IMR-90 (cell line): Measurements from ENCODE around the gene ST6GALNAC3. TPM values are rescaled to one million over a fixed set of nuclear protein-coding genes. Genes with fewer than 3 reads are reported as not detected.

Experiments used
- ATAC-seq: fragments of 200-7000 bp; cut with Tn5 transposase; 2 replicates; pipeline ENCODE4 v1.9.1; 2020; ENCODE audit warnings: low read depth, mild to moderate bottlenecking, moderate library complexity
- BruUV-seq: library from RNA; stranded (reverse); fragments of 400-500 nt; replicated peaks from 2 replicates; lab custom pipeline; 2021; lab: Mats Ljungman, UMichigan
- CTCF ChIA-PET: fragments of 300-600 bp; formaldehyde crosslinking; extraction: SDS; loops from one replicate; lab custom pipeline; 2021; ENCODE audit warnings: antibody characterized with exemption; lab: Yijun Ruan, JAX
- POLR2A ChIA-PET: fragments of 300-600 bp; sonication (Branson Sonifier 250); formaldehyde crosslinking; loops from one replicate; lab custom pipeline; 2022; ENCODE audit warnings: antibody characterized with exemption; ENCODE audit not compliant: unreplicated experiment; lab: Charles Lee
- DNase-seq: peaks from one replicate; pipeline ENCODE4 v3.0.0; 2013
- H2AFZ ChIP-seq: replicated peaks from 2 replicates; pipeline ENCODE3; 2013; ENCODE audit warnings: low read length, mild to moderate bottlenecking; ENCODE audit not compliant: poor library complexity
- H2AK5ac ChIP-seq: 2 replicates; pipeline ENCODE4 v1.6.1; 2013; ENCODE audit warnings: low read depth, low read length, inconsistent platforms
- H2AK9ac ChIP-seq: replicated peaks from 2 replicates; pipeline ENCODE3; 2013; ENCODE audit warnings: mild to moderate bottlenecking, low read depth, low read length, moderate library complexity; ENCODE audit not compliant: poor library complexity
- H2BK120ac ChIP-seq: 2 replicates; pipeline ENCODE4 v1.6.1; 2013; ENCODE audit warnings: low read depth, low read length, inconsistent platforms
- H2BK15ac ChIP-seq: 3 replicates; pipeline ENCODE4 v1.6.1; 2013; ENCODE audit warnings: low read depth, low read length, inconsistent platforms
- H2BK20ac ChIP-seq: 2 replicates; pipeline ENCODE4 v1.6.1; 2013; ENCODE audit warnings: low read depth, mild to moderate bottlenecking, inconsistent platforms, low read length, moderate library complexity
- H2BK5ac ChIP-seq: 2 replicates; pipeline ENCODE4 v1.6.1; 2013; ENCODE audit warnings: mild to moderate bottlenecking, low read depth, low read length, inconsistent platforms; ENCODE audit not compliant: poor library complexity, severe bottlenecking
- H3K14ac ChIP-seq: replicated peaks from 2 replicates; pipeline ENCODE4 v1.6.1; 2013; ENCODE audit warnings: low read depth, low read length, inconsistent platforms
- H3K18ac ChIP-seq: 2 replicates; pipeline ENCODE4 v1.6.1; 2013; ENCODE audit warnings: low read depth, low read length, control low read depth
- H3K23ac ChIP-seq: 2 replicates; pipeline ENCODE4 v1.6.1; 2013; ENCODE audit warnings: low read depth, low read length, inconsistent platforms
- H3K27ac ChIP-seq: 2 replicates; pipeline ENCODE4 v1.5.1; 2013; ENCODE audit warnings: mild to moderate bottlenecking, control low read depth, low read length; ENCODE audit not compliant: insufficient read depth
- H3K27me3 ChIP-seq: 2 replicates; pipeline ENCODE4 v1.6.1; 2013; ENCODE audit warnings: low read length; ENCODE audit not compliant: control insufficient read depth, insufficient read depth
- H3K36me3 ChIP-seq: 2 replicates; pipeline ENCODE4 v1.6.1; 2013; ENCODE audit warnings: low read length, mixed read lengths; ENCODE audit not compliant: control insufficient read depth, insufficient read depth
- H3K4ac ChIP-seq: 2 replicates; pipeline ENCODE4 v1.6.1; 2013; ENCODE audit warnings: low read depth, low read length, inconsistent platforms
- H3K4me1 ChIP-seq: 2 replicates; pipeline ENCODE4 v1.6.1; 2013; ENCODE audit warnings: low read length, mixed read lengths; ENCODE audit not compliant: control insufficient read depth, insufficient read depth
- H3K4me2 ChIP-seq: 2 replicates; pipeline ENCODE4 v1.6.1; 2013; ENCODE audit warnings: low read depth, mild to moderate bottlenecking, control low read depth, low read length, moderate library complexity
- H3K4me3 ChIP-seq: 2 replicates; pipeline ENCODE4 v1.5.1; 2013; ENCODE audit warnings: low read depth, mild to moderate bottlenecking, control low read depth, low read length, moderate library complexity; ENCODE audit not compliant: insufficient read depth
- H3K56ac ChIP-seq: 2 replicates; pipeline ENCODE4 v1.6.1; 2013; ENCODE audit warnings: low read length, inconsistent platforms; ENCODE audit not compliant: insufficient read depth; ENCODE audit errors: extremely low read depth
- H3K79me1 ChIP-seq, 2 experiments: 2 replicates each; pipeline ENCODE4 v1.6.1; 2013; ENCODE audit warnings: low read length in 2 of 2, inconsistent platforms in 1 of 2, low read depth in 1 of 2
- H3K9ac ChIP-seq: 2 replicates; pipeline ENCODE4 v1.6.1; 2013; ENCODE audit warnings: low read depth, low read length, control low read depth
- H3K9me1 ChIP-seq: 2 replicates; pipeline ENCODE4 v1.6.1; 2013; ENCODE audit warnings: low read length, inconsistent platforms; ENCODE audit not compliant: insufficient read depth
- H3K9me3 ChIP-seq: 2 replicates; pipeline ENCODE4 v1.6.1; 2013; ENCODE audit warnings: low read length; ENCODE audit not compliant: control insufficient read depth, insufficient read depth
- H4K20me1 ChIP-seq: 2 replicates; pipeline ENCODE4 v1.6.1; 2013; ENCODE audit warnings: low read length, inconsistent platforms; ENCODE audit not compliant: insufficient read depth
- H4K5ac ChIP-seq: 2 replicates; pipeline ENCODE4 v1.6.1; 2013; ENCODE audit warnings: mild to moderate bottlenecking, low read depth, low read length, control low read depth
- H4K8ac ChIP-seq, 2 experiments: 2 replicates each; pipeline ENCODE4 v1.6.1; 2013; ENCODE audit warnings: low read depth in 2 of 2, low read length in 2 of 2, control low read depth in 1 of 2, inconsistent platforms in 1 of 2
- H4K91ac ChIP-seq: 2 replicates; pipeline ENCODE4 v1.6.1; 2013; ENCODE audit warnings: low read depth, low read length, inconsistent platforms; ENCODE audit not compliant: insufficient read depth
- NFE2L2 ChIP-seq: fragments of 150-350 bp; IDR thresholded peaks from 2 replicates; pipeline ENCODE4 v1.6.1; 2016; ENCODE audit warnings: low read depth, mild to moderate bottlenecking, low read length
- WGBS, 2 experiments: methylation state at CpG; one replicate each; pipeline versions ENCODE4 v1.1.5 to v1.1.7; 2013; ENCODE audit warnings: missing lambda C conversion rate in 2 of 2; ENCODE audit not compliant: insufficient read length in 1 of 2; ENCODE audit errors: extremely low coverage in 2 of 2; 5-methylcytosine and 5-hydroxymethylcytosine counted together
- dilution Hi-C: fragments of 300-500 bp; cut with HindIII; formaldehyde crosslinking; loops from one replicate; pipeline ENCODE4 v1.14.3; 2018; ENCODE audit warnings: low sequenced_read_pairs; ENCODE audit not compliant: unreplicated experiment
- in situ Hi-C: fragments of 300-500 bp; cut with MboI; formaldehyde crosslinking; loops from 3 replicates; pipeline ENCODE4 v1.14.3; 2019; ENCODE audit warnings: low sequenced_read_pairs, inconsistent platforms, mixed read lengths
- intact Hi-C: fragments of 100-400 bp; cut with micrococcal nuclease; formaldehyde crosslinking; loops from 2 replicates; pipeline ENCODE4 v1.10.0; 2022
- polyA plus RNA-seq, 3 experiments: library from polyadenylated mRNA; depleted of rRNA; stranded (reverse); fragments of >200 nt; gene quantifications; 2 replicates each; pipeline ENCODE4 v1.2.3, GENCODE V29; 2012; ENCODE audit warnings: low replicate concordance in 1 of 3
- total RNA-seq: library from RNA; depleted of rRNA; stranded (reverse); fragments of >200 nt; gene quantifications from 2 replicates; pipeline ENCODE4 v1.2.3, GENCODE V29; 2012

Gene ST6GALNAC3
- total and polyA plus RNA-seq, 2 of the 4 experiments (the other 2 are of a cell fraction) = 0.65 to 1.3 TPM

DNA sequence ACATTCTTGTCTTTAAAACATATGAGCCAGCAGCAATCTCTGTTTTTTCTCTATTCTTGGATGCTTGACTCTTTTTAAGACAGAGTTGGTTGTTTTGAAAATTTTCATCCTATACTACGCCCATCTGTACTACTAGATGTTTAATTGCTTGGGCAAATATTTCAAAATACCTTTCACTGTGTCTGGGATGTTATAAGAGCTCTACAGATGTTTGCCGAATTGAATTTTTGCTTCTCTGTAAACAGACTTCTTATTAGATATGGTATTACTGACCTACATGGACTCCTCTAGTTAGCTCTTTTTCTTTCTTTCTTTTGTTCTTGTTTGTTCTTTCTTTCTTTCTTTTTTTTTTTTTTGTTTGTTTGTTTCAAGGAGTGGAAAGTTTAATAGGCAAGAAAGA lies 345.1 kb downstream of the ST6GALNAC3 start:
- in situ Hi-C loops = no loop called here
- Histone ChIP-seq H3K4me2 (no peak overlapping the region), H4K91ac (no peak overlapping the region), H4K5ac (no peak overlapping the region), H3K23ac (no peak overlapping the region), H2AFZ (no peak overlapping the region), H4K8ac (no peak overlapping the region), H3K9me3 (no peaks in the 10 kb centered on the region), H2BK120ac (no peak overlapping the region), H3K4me3 (no peak overlapping the region), H2AK5ac (no peak overlapping the region), H3K9ac (no peak overlapping the region), H3K4me1 (no peaks in the 10 kb centered on the region), H3K18ac (no peak overlapping the region), H2BK20ac (no peak overlapping the region), H3K27ac (no peak overlapping the region), H3K27me3 (no peaks in the 10 kb centered on the region), H3K56ac (no peak overlapping the region), H2AK9ac (no peak overlapping the region), H2BK15ac (no peak overlapping the region), H3K79me1 (no peaks in the 10 kb centered on the region), H3K36me3 (no peaks in the 10 kb centered on the region), H2BK5ac (no peak overlapping the region), H3K4ac (no peak overlapping the region), H4K20me1 (no peaks in the 10 kb centered on the region), H3K9me1 (no peaks in the 10 kb centered on the region), H3K14ac (no peak overlapping the region)
- no CpG with 5 or more reads among the region's 2 CpGs for WGBS, 2 experiments
- no TSS peak for BruUV-seq
- dilution Hi-C loops = no loop called here
- intact Hi-C loops = no loop called here
- ChIA-PET CTCF (no interaction called here), POLR2A (no interaction called here)
- DNase-seq (no peak), ATAC-seq (no peak)
- TF ChIP-seq NFE2L2 = no peak
